Measurements from ENCODE around the gene LAS1L.

DNA sequence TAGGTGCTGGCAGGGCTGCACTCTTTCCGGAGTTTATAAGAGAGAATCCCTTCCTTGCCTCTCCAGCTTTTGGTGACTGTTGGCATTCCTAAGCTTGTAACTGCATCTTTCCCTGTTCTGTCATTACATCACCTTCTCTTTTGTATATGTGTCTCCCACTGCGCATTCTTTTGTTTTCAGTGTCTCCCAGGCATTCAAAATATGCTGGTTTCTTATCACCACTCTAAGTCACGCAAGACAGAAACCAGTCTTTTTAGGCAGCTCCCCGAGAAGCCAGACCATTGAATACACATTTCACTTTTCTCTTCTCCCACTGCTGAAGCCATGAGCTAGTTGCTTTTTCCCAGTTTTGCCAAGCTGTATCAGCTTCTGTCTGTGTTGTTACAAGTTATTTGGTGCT, 71.0 kb downstream of the LAS1L start:
- TF ChIP-seq, protein P1, sequence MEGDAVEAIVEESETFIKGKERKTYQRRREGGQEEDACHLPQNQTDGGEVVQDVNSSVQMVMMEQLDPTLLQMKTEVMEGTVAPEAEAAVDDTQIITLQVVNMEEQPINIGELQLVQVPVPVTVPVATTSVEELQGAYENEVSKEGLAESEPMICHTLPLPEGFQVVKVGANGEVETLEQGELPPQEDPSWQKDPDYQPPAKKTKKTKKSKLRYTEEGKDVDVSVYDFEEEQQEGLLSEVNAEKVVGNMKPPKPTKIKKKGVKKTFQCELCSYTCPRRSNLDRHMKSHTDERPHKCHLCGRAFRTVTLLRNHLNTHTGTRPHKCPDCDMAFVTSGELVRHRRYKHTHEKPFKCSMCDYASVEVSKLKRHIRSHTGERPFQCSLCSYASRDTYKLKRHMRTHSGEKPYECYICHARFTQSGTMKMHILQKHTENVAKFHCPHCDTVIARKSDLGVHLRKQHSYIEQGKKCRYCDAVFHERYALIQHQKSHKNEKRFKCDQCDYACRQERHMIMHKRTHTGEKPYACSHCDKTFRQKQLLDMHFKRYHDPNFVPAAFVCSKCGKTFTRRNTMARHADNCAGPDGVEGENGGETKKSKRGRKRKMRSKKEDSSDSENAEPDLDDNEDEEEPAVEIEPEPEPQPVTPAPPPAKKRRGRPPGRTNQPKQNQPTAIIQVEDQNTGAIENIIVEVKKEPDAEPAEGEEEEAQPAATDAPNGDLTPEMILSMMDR (IDR thresholded peaks at IDR 0.05): no peak
- TF ChIP-seq POLR2A (IDR thresholded peaks at IDR 0.05): no peak
- no peak for TF ChIP-seq EP300 (IDR thresholded peaks at IDR 0.05)

Measured in tibial nerve (tissue), 4 donors.